Esophagus muscularis mucosa (tissue), 4 donors: Measurements from ENCODE around the gene C1QTNF9.

Experiments
- CTCF ChIP-seq, 3 experiments: fragments of 200-600 bp in 2 of 3; fragments of 450-650 bp in 1 of 3; sonication (generic) in 2 of 3; IDR thresholded peaks; one replicate each; pipeline ENCODE4 v1.5.1; 2017 to 2019; ENCODE audit warnings: antibody characterized with exemption in 3 of 3, mild to moderate bottlenecking in 2 of 3, moderate library complexity in 1 of 3
- EP300 ChIP-seq: sonication (generic); formaldehyde crosslinking; IDR thresholded peaks from one replicate; pipeline ENCODE4 v1.6.1; 2017; ENCODE audit warnings: antibody characterized with exemption
- POLR2A ChIP-seq: fragments of 450-650 bp; IDR thresholded peaks from one replicate; pipeline ENCODE4 v1.6.1; 2017; ENCODE audit warnings: antibody characterized with exemption, moderate library complexity, mild to moderate bottlenecking, low read depth
- POLR2AphosphoS5 ChIP-seq, 2 donors: sonication (generic); formaldehyde crosslinking; IDR thresholded peaks; one replicate each; pipeline ENCODE4 v1.6.1; 2017; ENCODE audit warnings: antibody characterized with exemption in 2 of 2

GRCh38 chr13:24365191-24365590, 55.8 kb downstream of the C1QTNF9 start:
- no peak for TF ChIP-seq CTCF (IDR thresholded peaks at IDR 0.05)
- TF ChIP-seq POLR2A: no peak
- TF ChIP-seq POLR2AphosphoS5 (IDR thresholded peaks at IDR 0.05): no peak
- no peak for TF ChIP-seq EP300
